ENCODE data around the gene SLC39A11.
"Not testable (repeated sequence)": the region's sequence is repeated elsewhere in the genome, so short reads cannot be mapped to it uniquely, and the experiment has no call there.

Gene SLC39A11

DNA sequence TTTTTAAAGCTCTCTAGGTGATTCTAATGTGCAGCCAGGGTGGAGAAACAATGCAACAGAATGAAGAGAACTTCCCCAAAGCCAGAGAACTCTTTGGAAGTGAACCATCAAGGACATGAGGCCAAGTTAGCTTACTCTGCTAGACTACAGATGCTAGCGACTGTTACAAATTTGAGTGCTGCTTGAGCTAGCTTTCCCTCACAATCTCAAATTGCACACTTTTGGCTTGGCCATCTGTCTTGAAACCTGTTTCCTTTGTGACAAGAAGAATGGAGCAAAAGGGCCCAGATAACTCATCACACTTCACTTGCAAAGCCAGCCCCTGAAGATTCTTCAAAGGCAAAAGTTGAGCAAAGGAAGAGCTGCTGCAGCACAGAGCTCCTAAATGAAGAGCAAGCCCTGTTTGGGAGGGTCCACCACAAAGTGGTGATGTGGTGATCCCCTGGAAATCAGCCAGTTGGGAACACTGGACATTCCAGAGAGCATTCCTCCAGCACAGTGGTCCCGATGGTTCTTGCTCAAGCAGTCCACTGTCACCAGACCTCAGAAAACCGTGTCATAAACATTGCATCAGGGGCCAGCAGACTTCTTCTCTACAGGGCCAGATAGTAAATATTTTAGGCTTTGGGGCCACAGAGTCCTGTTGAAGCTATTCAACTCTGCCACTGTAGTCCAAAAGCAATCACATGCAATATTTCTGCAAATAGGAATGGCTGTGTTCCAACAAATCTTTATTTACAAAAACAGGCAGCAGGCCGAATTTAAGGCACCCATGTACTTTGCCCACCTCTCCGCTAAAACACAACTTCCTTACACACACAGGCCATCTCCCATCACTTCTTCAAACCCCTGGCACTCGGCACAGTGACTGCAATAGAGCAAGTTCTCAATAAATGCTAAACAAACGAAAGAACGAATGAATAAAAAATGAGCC is 21.2 kb downstream of the SLC39A11 start:
- no peak for DNase-seq

- DNase-seq: no peak
Observed at GRCh38 chr17:73069841-73070240, 22.6 kb downstream of the SLC39A11 start.

DNA sequence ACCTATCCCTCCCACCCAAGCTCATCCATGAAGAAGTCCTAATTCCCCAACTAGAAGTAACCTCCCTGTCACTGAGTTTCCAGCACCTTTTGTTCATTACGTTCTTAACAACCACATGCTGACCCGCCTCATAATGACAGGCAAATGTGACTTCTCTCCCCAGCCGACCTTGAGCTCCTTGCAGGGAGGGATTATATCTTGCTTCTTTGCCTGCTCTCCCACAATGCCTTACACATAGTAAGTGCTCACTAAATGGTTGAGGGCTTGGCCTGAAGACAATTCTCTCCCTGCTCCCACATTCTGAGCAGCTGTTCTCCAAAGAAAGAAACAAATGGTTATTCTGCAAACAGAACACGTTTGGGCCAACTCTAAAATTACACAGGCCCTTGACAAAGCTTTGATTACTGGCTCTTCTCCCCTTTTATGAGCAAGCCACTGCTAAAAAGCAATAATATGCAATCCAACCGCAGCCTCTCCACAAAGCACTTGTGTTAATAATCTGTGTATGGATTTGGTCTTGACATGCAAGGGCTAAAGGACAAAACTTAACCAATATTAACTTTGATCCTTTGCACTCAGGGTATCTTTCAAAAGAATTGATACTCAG is 23.2 kb downstream of the SLC39A11 start:
- no peak for DNase-seq

GRCh38 chr17:73068322-73069153 is 23.9 kb downstream of the SLC39A11 start:
- DNase-seq: no peak

DNA sequence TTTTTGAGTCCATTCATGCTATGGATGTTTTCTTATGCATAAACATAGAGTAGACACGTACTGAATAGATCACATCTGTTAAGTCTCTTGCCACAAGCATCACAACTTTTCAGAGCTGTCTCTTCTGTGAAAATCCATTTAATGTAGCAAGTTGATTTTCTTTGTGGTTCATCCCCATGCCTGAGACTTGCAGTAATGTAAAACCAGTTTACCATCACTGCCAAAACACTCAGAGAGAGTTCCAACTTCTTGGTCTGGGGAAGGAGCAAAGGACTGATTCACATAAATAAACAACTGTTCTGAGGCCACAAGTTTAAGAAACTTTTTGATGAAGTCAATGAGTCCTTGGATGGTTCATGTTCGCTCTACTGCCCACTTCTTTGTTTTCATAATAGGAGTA is 24.8 kb downstream of the SLC39A11 start:
- DNase-seq: not testable (repeated sequence)

DNA sequence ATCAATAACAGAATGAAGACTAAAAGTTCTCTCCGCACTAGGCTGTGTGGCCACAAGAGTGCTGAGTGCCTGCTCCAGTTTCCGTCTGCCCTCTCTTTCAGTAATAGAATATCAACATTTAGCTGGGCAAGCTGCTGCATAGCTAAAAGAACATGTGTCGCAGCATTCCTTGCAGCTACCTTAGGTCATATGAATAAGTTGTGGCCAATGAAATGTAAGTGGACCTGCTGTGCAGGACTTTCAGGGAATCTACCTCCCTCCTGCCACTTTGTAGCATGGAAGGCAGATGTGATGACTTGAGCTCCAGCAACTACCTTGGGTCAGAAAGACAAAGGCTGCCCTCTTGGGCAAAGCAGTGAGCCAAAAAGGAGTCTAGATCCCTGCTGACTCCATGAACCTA is 25.4 kb downstream of the SLC39A11 start:
- DNase-seq: no peak

DNA sequence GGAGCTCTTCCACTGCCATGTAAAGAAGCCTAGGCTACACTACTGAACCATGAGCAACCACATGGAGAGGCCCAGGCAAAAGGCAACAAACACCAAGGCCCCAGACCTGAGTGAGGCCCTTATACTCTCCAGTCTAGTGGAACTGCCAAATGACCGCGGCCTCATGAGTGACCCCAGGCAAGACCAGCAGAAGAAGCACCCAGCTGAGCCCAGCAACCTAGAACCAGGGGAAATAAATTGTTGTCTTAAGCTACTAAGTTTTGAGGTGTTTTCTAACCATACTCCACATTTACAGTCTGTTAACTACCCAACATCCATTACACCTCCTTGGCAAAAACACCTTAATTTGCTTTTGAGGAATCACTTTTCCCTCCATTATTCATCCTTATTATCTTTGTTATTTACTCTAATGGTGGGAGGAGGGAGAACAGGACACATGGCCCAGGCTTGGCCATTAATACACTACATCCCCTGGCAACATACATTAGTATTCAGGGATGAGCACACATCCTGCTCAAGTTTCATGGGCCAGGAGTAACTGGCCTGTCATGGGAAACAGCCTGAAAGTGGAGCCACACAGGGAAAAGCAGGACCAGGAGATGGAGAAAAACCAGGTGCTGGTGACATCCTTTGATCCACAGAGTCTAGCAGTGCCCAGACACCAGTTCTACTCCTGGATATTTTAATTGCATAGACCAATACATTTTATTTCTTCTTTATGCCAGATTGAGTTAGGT is 26.2 kb downstream of the SLC39A11 start:
- DNase-seq: no peak

DNA sequence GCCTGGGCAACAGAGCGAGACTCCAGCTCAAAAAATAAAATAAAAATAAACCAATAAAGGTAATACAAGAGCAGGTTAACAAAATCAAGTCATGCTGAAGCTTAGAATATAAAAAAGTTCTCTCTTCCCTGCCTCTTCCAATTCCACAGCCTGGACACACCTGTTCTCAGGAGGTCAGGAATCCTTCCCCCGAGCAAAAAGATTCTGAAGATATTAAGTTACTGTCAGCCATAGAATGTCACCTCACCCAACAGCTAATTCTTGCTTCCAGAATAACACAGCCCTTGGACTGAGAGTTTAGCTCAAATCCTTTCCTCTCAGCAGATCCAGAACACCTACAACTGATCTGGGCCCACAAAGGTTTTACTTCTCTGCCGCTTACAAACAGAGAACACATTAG is 27.1 kb downstream of the SLC39A11 start:
- no peak for DNase-seq

DNA sequence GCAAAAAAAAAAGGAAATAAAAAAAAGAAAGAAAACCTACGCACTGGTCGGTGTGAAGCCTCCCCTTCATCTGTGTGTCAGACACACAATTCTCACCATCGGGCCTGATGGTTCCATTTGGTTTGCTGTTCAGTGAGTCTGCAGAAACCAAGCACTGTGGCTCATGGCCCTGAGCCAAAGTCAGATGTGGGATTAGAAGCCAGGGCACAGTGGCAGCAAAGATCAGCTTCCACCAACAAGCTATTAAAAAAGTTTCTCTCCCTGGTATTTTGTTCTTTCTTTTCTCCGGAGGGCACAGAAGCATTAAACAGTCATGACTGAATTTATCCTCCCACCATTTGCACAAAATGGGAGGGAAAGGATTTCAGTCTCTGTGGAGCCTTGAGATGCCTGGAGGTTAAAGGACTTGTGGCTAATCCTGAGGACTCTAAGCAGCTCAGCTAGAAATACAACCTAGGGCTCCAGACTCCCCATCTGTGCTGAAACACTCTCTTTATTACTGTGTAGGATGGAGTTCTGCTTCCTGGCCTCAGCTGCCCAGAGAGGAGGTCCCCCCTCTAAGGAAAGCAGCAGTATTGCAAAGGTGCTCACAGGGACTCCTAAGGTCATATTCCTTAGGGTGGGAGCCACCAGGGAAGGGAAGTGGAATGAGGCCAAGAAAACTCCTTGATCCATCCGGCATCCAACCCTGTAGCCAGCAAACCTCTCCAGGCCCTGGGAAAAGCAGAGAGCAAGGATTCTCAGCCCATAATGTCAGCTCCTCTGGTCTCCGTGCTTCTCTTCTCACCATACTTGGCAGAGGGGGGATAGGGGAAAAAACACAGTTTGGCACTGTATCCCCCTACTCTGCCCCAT is 28.2 kb downstream of the SLC39A11 start:
- DNase-seq: peak; percentile 84

DNA sequence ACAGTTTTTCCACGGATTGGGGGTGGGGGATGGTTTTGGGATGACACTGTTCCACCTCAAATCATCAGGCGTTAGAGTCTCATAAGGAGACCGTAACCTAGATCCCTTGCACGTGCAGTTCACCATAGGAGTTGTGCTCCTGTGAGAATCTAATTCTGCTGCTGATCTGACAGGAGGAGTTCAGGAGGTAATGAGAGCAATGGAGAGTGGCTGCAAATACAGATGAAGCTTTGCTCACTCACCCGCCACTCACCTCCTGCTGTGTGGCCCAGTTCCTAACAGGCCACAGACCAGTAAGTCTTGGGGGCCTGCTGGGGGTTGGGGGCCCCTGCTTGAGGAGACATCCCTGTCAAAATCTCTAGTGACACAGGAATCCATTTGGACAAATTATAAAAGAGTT is 29.8 kb downstream of the SLC39A11 start:
- no peak for DNase-seq

GRCh38 chr17:73061161-73061560 is 31.3 kb downstream of the SLC39A11 start:
- DNase-seq: no peak

- no peak for DNase-seq
Observed at GRCh38 chr17:73060721-73061120, 31.8 kb downstream of the SLC39A11 start.

DNA sequence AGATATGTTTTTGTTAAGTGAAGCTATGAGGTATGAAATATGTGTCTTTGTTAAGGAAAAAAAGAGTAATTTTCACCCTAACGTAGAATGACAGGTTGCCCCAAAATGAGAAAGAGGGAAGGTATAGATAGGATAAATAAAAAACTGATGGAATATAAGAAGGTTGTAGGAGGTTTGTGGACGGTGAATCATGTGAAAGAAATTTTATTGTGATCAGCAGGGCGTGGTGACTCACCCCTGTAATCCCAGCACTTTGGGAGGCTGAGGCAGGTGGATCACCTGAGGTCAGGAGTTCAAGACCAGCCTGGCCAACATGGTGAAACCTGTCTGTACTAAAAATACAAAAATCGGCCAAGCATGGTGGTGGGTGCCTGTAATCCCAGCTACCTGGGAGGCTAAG is 32.8 kb downstream of the SLC39A11 start:
- not testable (repeated sequence) for DNase-seq

- no peak for DNase-seq
Observed at GRCh38 chr17:73058022-73058421, 34.5 kb downstream of the SLC39A11 start.

GRCh38 chr17:73057196-73057595 is 35.3 kb downstream of the SLC39A11 start:
- DNase-seq: no peak

DNA sequence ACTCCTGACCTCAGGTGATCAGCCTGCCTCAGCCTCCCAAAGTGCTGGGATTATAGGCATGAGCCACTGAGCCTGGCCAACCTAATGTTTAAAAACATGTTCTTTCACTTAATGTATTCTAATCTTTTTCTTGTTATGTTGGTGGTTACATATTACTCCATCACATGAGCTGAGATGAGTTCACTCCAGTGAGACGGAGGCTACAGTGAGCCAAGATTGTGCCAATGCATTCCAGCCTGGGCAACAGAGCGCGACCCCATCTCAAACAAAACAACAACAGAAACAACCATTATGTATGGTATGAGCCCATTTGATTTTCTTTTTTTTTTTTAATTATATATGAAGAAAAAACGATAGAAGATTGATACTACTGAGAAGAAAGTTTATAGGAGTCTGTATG is 39.6 kb downstream of the SLC39A11 start:
- no peak for DNase-seq

GRCh38 chr17:73050797-73051196 is 41.7 kb downstream of the SLC39A11 start:
- no peak for DNase-seq

DNA sequence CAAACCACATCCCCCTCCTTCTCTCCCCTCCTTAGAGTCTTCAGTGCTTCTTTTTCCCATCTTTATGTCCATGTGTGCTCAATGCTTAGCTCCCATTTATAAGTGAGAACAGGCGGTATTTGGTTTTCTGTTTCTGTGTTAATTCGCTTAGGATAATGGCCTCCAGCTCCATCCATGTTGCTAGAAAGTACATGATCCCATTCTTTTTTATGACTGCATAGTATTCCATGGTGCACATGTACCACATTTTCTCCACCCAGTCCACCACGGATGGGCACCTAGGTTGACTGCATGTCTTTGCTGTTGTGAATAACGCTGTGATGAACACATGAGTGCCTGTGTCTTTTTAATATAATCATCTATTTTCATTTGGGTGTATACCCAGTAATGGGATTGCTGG is 44.3 kb downstream of the SLC39A11 start:
- no peak for DNase-seq

GRCh38 chr17:73045724-73046123 is 46.8 kb downstream of the SLC39A11 start:
- no peak for DNase-seq

- no peak for DNase-seq
Observed at GRCh38 chr17:73043686-73044581, 48.6 kb downstream of the SLC39A11 start.
